Kidney (tissue), 14 donors: Measurements from ENCODE around the gene RARRES2. TPM values are rescaled to one million over a fixed set of nuclear protein-coding genes. Genes with fewer than 3 reads are reported as not detected.

Experiments used
- DNase-seq, 5 donors: peaks; one replicate each; pipeline ENCODE4 v3.0.0-alpha.2; 2013 to 2020
- FAIRE-seq: peaks from 2 replicates; lab custom pipeline; 2012; peaks lifted over from hg19 to GRCh38; lab: Jason Lieb, UNC
- H3K27ac ChIP-seq, 2 donors: one replicate each; pipeline ENCODE4 v1.7.0; 2013; ENCODE audit warnings: low read depth in 2 of 2, low read length in 2 of 2, inconsistent platforms in 1 of 2
- H3K27me3 ChIP-seq: one replicate; pipeline ENCODE4 v1.7.1; 2013; ENCODE audit warnings: low read length, inconsistent platforms; ENCODE audit not compliant: control insufficient read depth, insufficient read depth
- H3K36me3 ChIP-seq, 3 donors: one replicate each; pipeline versions ENCODE4 v1.7.0 to v1.7.1; 2013; ENCODE audit warnings: low read length in 3 of 3, control low read depth in 1 of 3, inconsistent platforms in 1 of 3; ENCODE audit not compliant: insufficient read depth in 3 of 3, control insufficient read depth in 2 of 3
- H3K4me1 ChIP-seq, 3 donors: one replicate each; pipeline versions ENCODE4 v1.7.0 to v1.7.1; 2013; ENCODE audit warnings: low read length in 3 of 3, inconsistent platforms in 1 of 3, low read depth in 1 of 3; ENCODE audit not compliant: control insufficient read depth in 2 of 3, insufficient read depth in 2 of 3
- H3K4me3 ChIP-seq, 3 donors: one replicate each; pipeline versions ENCODE4 v1.7.0 to v1.8.1; 2013; ENCODE audit warnings: low read length in 3 of 3, control low read depth in 1 of 3, inconsistent platforms in 1 of 3
- H3K9ac ChIP-seq, 3 donors: one replicate each; pipeline versions ENCODE4 v1.7.0 to v1.7.1; 2013; ENCODE audit warnings: low read length in 3 of 3, control low read depth in 1 of 3, inconsistent platforms in 1 of 3
- H3K9me3 ChIP-seq, 3 donors: one replicate each; pipeline versions ENCODE4 v1.7.0 to v1.7.1; 2013; ENCODE audit warnings: low read length in 3 of 3, control low read depth in 1 of 3, inconsistent platforms in 1 of 3; ENCODE audit not compliant: control insufficient read depth in 2 of 3, insufficient read depth in 1 of 3
- CTCF ChIP-seq: IDR thresholded peaks from 3 replicates; pipeline ENCODE4 v1.5.1; 2012; ENCODE audit warnings: mild to moderate bottlenecking, moderate library complexity, borderline replicate concordance; ENCODE audit not compliant: insufficient read depth; ENCODE audit errors: extremely low read depth
- intact Hi-C: fragments of 100-400 bp; cut with DNase I; formaldehyde crosslinking; loops from one replicate; pipeline ENCODE4 v1.11.1; 2022
- polyA plus RNA-seq: library from polyadenylated mRNA; stranded (reverse); fragments of 350-450 nt; fragmentation: Illumina TruSeq; extraction: RNeasy Lipid Tissue Mini Kit (QIAGEN cat#74804); gene quantifications from one replicate; pipeline ENCODE4 v1.2.3, GENCODE V29; 2014; ENCODE audit warnings: low read depth, low replicate concordance; ENCODE audit not compliant: insufficient read depth
- total RNA-seq: library from RNA; stranded (reverse); fragmentation: NEBNext Ultra II Directional; extraction: Animal tissue kit (Norgen Biotek cat#: 25700); gene quantifications from one replicate; pipeline ENCODE4 v1.2.1, GENCODE V29; 2021
- donor health status: control.
- donor health status: control.
- donor health status: control.
- donor health status: control.
- donor health status: control.
- donor health status: DM: yes; HTN: yes; CAD: no.
- donor health status: Normal renal cell carcinoma (clear cell type).

Gene RARRES2
- total and polyA plus RNA-seq, 2 donors from 2014 or later = 104 to 475 TPM

- Histone ChIP-seq H3K4me3 (no peak overlapping the region), H3K4me1 (peaks cover 2 to 10% (median 6%) of the 10 kb centered on the region in 3 donors), H3K27me3 (no peaks in the 10 kb centered on the region), H3K27ac (no peak overlapping the region), H3K36me3 (no peaks in the 10 kb centered on the region), H3K9me3 (no peaks in the 10 kb centered on the region), H3K9ac (no peak overlapping the region)
- DNase-seq (no peak), FAIRE-seq (no peak)
- intact Hi-C loops = no loop called here
- TF ChIP-seq CTCF = no peak
Measured at GRCh38 chr7:150365194-150365593, 23.8 kb upstream of the RARRES2 start.

DNA sequence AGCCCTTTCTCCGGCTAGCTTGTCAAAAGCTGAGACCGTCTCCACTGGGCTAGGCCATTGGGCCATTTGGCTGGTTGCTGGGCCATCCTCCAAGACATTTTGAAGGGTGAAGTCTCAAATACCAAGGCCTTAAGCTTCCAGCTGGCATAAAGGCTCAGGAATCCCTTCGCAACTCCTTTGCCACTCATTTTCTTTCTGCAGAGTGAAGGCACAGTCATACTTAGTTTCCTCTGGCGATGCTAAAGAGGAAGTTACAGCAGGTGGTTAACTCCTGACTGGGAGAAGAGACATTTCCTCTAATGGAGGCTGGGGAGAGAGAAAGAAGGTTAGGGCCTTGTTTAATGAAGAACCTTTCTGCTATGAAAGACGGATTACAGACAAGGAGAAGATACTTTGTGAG lies 22.4 kb upstream of the RARRES2 start:
- no peak for TF ChIP-seq CTCF
- peaks cover 0 to 2% (median 2%) of the 10 kb centered on the region in 3 donors for H3K4me1 ChIP-seq
- no peaks in the 10 kb centered on the region for H3K36me3 ChIP-seq
- H3K27ac ChIP-seq = no peak overlapping the region
- no peaks in the 10 kb centered on the region for H3K27me3 ChIP-seq
- DNase-seq (no peak), FAIRE-seq (no peak)
- no peak overlapping the region for H3K9ac ChIP-seq
- H3K9me3 ChIP-seq = no peaks in the 10 kb centered on the region
- intact Hi-C loops = no loop called here
- H3K4me3 ChIP-seq = no peak overlapping the region

- Histone ChIP-seq H3K4me3 (no peak overlapping the region), H3K36me3 (no peaks in the 10 kb centered on the region), H3K27ac (no peak overlapping the region), H3K9ac (no peak overlapping the region), H3K4me1 (peaks cover 0 to 2% (median 2%) of the 10 kb centered on the region in 3 donors), H3K27me3 (no peaks in the 10 kb centered on the region), H3K9me3 (no peaks in the 10 kb centered on the region)
- no peak for TF ChIP-seq CTCF
- DNase-seq = peak in 1 of 5 donors; percentile 36
- intact Hi-C loops = no loop called here
- no peak for FAIRE-seq
Measured at GRCh38 chr7:150363370-150363769, 21.9 kb upstream of the RARRES2 start.
